SK-MEL-5 (cell line): ENCODE data around the gene STX7. TPM values are rescaled to one million over a fixed set of nuclear protein-coding genes. Genes with fewer than 3 reads are reported as not detected.

ENCODE experiments used
- DNase-seq: peaks from one replicate; pipeline ENCODE4 v3.0.0-alpha.2; 2016; ENCODE audit warnings: low read depth, low spot score
- in situ Hi-C: cut with HindIII; loops from 2 replicates; pipeline ENCODE4 v1.10.0; 2016; ENCODE audit warnings: low sequenced_read_pairs, high pct_unique_total_duplicates, low pct_unique_long_range_greater_than_20kb
- total RNA-seq: library from RNA; depleted of rRNA; stranded (reverse); fragments of >200 nt; shearing (Covaris generic); gene quantifications from 2 replicates; pipeline ENCODE4 v1.2.3, GENCODE V29; 2014

The STX7 gene
- total RNA-seq, 1 experiment from 2014 or later: 87.6 TPM

GRCh38 chr6:132458887-132459604 is 53.9 kb downstream of the STX7 start:
- DNase-seq: no peak
- in situ Hi-C loops: no loop called here

- no peak for DNase-seq
- in situ Hi-C loops: no loop called here
These were observed 56.2 kb downstream of the STX7 start for GRCh38 chr6:132456700-132457143.

GRCh38 chr6:132446855-132447241 is 66.1 kb downstream of the STX7 start:
- DNase-seq: no peak
- in situ Hi-C loops: no loop called here

- in situ Hi-C loops: no loop called here
- peak; percentile 91 for DNase-seq
These were observed 66.6 kb downstream of the STX7 start for GRCh38 chr6:132446141-132446854.

- DNase-seq: no peak
- in situ Hi-C loops: no loop called here
These were observed 67.5 kb downstream of the STX7 start for GRCh38 chr6:132445201-132445951.

GRCh38 chr6:132443206-132443605 is 69.7 kb downstream of the STX7 start:
- in situ Hi-C loops: no loop called here
- no peak for DNase-seq

- DNase-seq: no peak
- in situ Hi-C loops: no loop called here
These were observed 82.8 kb downstream of the STX7 start for GRCh38 chr6:132430110-132430509.

GRCh38 chr6:132425176-132425575 is 87.7 kb downstream of the STX7 start:
- no peak for DNase-seq
- in situ Hi-C loops: no loop called here

- in situ Hi-C loops: no loop called here
- no peak for DNase-seq
These were observed 89.1 kb downstream of the STX7 start for GRCh38 chr6:132423839-132424238.

GRCh38 chr6:132418235-132418965 is 94.5 kb downstream of the STX7 start:
- in situ Hi-C loops: no loop called here
- DNase-seq: no peak

- in situ Hi-C loops: no loop called here
- DNase-seq: peak; percentile 81
These were observed 98.2 kb downstream of the STX7 start for GRCh38 chr6:132414761-132415160.

- in situ Hi-C loops: no loop called here
- DNase-seq: no peak
These were observed 98.6 kb downstream of the STX7 start for GRCh38 chr6:132414322-132414721.

GRCh38 chr6:132413499-132413802 is 99.5 kb downstream of the STX7 start:
- in situ Hi-C loops: no loop called here
- DNase-seq: no peak

- no peak for DNase-seq
These were observed 100.0 kb downstream of the STX7 start for GRCh38 chr6:132412656-132413498.

GRCh38 chr6:132411296-132411695 is 101.6 kb downstream of the STX7 start:
- no peak for DNase-seq
- in situ Hi-C loops: no loop called here

More at GRCh38 chr6:132412656-132413498, 100.0 kb downstream of the STX7 start:
- in situ Hi-C loops: no loop called here

GRCh38 chr6:132410830-132411229 is 102.1 kb downstream of the STX7 start:
- DNase-seq: no peak
- in situ Hi-C loops: no loop called here
